ENCODE results near the gene DOCK1.

Gene DOCK1

DNA sequence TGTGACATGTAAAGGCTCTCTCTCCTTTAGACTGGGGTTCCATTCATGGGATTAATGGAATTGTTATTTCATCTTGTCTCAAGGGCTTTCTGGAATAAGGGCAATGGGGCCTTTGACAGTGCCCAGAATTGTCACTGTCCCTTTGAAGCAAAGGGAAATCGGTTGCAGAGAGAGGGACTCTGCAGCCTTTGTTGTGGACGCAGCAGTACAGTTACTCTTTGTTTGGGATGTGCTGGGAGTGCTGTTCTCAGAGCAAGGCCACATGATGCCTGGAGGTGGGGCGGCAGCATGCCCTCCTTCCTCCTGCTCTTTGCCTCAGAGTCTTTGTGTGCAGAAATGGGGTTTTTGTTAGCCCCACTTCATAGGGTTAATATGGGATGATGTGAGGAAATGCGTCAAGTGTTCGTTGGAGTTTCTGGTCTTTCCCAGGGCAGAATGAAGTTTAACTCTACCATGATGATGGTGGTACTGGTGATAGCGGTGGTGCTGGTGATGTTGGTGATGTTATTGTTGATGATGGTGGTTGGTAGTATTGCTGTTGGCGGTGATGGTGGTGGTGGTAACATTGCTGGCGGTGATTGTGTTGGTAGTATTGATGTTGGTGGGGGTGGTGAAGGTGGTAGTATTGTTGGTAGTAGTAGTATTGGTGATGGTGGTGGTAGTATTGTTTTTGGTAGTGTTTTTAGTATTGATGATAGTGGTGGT is 45.3 kb downstream of the DOCK1 start:
- DNase-seq (ENCODE audit: low read depth, low spot score), result no peak

DNA sequence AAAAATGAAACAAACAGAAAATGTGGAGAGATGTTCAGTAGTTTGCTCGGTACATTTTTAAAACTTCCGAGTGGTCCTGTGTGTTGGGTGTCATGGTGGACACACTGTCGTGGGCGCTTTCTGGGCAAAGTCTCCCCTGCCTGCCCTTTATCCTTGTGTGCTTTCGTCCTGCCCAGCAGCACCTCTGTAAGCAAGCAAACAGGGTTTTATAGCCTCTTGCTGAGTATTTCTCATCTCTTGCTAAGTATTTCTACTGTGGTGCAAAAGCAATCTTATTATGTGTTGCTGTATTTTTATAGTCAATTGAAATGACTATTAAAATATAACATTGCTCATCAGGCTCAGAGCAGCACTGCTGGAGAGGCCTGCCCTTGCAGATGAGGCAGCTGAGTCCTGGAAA is 48.7 kb downstream of the DOCK1 start:
- DNase-seq (ENCODE audit: low read depth, low spot score), result no peak

DNA sequence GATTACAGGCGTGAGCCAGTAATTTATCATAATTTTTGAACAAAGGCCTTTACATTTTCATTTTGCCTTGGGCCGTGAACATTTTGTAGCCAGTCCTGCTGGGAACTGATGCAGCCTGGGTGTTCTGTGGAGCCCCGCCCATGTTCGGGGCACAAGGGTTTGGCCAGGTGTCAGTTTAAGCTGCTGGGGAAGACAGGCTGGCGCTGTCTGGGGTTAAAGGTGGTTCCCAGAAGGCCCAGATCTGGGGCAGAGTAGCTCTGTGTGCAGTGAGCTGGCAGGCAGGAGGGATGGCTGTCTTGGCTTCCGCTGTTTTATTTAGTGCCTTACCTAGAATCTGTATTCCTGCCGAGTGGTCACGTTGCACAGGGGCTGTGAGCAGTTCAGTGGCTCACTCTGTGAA is 50.2 kb downstream of the DOCK1 start:
- DNase-seq (ENCODE audit: low read depth, low spot score), result no peak

DNA sequence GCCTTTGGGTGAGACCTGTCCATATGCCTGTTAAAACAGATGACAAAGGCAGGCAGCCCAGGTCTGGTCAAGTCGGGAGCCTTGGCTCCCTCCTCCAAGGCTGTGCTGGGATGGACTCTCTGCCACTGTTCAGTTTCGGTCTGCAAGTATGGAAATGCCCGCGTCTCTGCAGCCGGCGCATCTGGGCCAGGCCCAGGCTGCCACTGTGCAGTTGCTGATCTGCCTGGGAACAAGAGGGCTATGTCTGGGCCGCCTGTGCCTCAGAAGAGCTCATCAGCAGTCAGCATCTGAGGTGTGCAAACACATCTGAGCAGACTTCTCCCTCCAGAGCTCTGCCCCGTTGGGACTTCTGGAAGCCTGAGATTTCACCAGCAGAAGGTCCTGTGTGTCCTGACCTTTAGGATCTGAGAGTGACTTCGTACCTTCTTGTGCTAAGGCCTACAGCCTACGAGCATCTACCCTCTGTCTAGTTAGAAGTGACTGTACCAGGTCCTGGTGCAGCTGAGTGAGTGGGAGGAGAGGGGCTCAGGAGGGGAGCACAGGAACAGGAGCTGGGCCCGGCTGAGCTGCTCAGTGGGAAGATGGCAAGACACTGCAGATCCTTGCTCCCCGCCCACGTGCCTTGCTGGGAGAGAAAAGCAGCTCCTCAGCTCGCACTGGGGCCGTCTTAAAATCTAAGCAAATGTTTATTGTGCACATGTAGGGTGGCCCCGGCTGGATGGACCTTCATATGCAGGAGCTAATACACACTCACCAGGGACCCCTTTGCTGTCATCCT is 50.9 kb downstream of the DOCK1 start:
- DNase-seq (ENCODE audit: low read depth, low spot score), result no peak

DNA sequence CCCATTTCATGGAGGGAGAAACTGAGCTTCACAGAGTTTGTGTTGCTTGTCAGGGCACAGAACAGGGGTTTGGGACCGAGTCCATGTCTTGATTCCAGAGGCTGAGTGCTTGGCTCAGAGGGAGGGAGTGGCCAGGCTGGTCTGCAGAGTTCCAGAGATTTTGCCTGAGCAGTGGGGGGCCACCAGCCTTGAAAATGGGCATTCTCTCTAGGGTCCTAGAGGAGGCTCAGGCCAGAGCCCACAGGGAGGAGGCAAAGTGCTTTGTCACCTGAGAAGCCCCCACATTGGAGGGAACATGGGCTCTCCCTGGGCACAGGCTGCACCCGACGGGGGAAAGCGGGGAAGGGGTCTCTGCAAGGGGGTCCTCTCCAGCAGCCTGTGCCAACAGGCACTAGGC is 51.5 kb downstream of the DOCK1 start:
- no peak for DNase-seq (ENCODE audit: low read depth, low spot score)

DNA sequence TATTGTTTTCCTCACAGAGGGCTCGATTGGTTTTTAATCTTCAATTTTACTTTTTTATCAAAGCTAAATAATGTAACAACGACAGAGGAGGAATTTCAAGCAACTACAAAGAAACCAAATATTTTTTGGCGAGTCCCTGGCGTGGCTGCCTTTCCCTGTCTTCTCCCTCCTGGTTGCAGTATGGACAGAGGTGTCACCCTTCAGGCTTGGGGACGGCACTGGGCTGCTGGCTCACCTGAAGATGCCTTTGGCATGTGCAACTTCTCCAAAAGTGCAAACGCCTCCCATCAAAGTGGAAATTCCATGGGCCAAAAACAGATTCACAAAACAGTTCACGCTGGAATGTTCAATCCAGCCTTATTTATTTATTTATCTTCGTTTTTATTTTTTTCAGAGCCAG is 51.9 kb downstream of the DOCK1 start:
- no peak for DNase-seq (ENCODE audit: low read depth, low spot score)

DNA sequence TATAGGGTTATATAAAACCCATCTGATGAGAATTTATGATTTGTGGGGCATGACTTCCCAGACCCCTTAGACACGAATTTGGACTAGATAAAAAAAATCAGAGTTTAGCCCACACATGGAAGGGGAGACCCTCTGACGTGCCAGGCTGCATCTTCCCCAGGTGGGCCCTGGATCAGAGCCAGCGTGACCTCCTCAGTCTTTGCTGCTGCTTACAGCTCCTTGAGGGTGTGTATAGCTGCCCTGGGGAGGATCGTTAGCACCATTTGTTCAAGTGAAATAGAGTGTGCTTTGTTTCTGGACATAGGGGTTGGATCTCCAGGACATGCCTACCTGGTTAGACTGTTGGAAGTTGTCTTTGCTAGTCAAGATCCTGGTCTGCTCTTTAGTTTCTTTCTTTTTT is 54.2 kb downstream of the DOCK1 start:
- no peak for DNase-seq (ENCODE audit: low read depth, low spot score)

DNA sequence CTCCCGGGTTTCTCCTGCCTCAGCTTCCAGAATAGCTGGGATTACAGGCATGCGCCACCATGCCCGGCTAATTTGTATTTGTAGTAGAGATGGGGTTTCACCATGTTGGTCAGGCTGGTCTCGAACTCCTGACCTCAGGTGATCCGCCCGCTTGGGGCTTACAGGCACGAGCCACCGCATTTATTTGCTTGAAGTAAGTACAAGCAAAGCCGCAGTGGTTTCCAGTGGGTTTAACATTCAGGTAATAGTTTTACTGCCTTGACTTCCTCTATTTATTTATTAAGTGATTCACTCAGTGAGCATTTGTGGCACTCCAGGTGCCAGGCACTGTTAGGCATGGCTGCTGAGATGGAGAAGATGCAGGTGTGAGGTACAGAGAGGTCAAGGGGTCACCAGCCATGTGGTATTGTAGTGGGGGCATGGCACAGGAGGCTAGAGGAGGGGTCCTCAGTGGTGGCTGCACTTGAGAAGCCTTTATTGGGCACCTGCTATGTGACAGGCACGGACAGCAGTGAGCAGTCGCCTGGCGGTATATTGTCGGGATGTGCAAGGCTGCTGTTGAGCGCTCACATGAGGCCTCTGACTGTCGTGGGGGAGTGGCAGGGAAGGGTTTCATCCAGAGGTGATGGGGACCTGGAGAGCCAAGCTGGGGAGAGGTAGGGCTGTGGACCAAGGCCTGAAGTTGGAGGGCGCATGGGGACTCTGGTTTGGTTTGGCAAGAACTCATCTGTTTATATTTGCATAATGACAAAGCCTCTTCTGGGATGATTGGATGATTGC is 54.9 kb downstream of the DOCK1 start:
- DNase-seq (ENCODE audit: low read depth, low spot score), result no peak

DNA sequence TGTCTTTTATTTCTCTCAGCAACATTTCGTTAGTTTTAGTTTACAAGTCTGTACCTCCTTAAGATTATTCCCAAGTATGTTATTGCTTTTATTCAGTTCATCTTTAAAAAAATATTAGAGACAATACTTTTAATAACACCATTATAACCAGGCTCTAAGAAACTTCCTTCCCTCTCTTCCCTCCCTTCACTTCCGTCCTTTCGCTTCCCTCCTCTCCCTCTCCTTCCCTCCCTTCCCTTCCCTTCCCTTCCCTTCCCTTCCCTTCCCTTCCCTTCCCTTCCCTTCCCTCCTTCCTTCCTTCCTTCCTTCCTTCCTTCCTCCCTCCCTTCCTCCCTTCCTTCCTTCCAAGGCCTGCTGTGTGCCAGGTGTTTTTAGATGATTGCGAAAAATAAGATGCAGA is 58.1 kb downstream of the DOCK1 start:
- DNase-seq (ENCODE audit: low read depth, low spot score), result no peak

DNA sequence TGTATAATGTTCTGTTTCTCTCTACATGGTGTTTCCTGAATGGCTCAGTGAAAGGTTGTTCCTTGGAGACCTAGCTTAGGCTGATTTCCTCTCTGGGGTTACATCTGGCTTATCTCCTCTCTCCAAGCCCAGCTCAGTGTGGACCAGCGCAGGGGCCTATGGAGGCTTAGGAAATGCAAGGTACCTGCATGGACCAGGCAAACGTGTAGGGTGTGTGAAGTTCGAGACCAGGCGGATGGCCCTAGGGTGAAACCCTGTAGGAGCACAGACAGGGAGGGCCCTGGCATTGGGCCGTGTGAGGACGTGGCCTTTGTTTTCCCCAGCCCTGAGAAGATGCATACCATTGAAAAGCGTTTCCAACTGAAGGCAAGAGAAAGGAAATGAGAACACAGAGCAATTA is 59.0 kb downstream of the DOCK1 start:
- DNase-seq (ENCODE audit: low read depth, low spot score), result no peak

DNA sequence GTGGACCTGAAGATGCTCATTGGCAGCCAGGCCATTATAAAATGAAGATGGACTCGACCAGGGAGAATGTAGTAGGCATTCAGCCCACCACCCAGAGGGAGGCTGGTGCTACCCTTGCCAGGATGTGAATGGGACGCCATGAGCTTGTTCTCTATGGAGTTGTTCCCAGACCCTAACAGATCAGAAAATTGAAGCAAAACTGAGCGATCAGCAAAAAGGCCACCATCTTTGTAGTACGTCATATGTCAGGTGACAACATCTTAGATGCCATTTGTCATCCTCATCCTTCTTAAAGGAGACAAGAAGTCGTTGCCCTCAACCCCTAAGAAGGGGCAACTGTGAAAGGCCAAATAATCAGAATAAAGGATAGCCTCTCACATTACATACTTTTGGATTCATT is 61.7 kb downstream of the DOCK1 start:
- DNase-seq (ENCODE audit: low read depth, low spot score), result no peak

DNA sequence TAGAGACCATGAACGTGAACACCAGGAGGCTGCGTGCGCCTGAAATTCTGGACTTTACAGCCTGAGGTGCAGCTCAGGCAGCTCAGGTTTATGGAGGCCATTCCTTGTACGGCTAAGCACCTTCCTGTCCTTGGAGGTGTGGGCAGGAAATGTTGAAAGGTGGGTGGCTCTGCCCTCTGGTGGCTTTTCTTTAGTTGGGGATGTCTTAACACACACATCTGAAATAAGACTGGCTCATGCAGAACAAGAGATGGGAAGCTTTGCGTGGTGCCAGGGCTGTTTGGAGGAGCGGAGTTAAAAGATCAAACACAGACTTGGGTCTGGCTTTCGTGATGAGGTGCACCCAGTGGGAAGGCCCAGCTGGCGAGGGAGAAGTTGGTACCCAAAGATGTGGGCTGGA is 64.1 kb downstream of the DOCK1 start:
- no peak for DNase-seq (ENCODE audit: low read depth, low spot score)

DNA sequence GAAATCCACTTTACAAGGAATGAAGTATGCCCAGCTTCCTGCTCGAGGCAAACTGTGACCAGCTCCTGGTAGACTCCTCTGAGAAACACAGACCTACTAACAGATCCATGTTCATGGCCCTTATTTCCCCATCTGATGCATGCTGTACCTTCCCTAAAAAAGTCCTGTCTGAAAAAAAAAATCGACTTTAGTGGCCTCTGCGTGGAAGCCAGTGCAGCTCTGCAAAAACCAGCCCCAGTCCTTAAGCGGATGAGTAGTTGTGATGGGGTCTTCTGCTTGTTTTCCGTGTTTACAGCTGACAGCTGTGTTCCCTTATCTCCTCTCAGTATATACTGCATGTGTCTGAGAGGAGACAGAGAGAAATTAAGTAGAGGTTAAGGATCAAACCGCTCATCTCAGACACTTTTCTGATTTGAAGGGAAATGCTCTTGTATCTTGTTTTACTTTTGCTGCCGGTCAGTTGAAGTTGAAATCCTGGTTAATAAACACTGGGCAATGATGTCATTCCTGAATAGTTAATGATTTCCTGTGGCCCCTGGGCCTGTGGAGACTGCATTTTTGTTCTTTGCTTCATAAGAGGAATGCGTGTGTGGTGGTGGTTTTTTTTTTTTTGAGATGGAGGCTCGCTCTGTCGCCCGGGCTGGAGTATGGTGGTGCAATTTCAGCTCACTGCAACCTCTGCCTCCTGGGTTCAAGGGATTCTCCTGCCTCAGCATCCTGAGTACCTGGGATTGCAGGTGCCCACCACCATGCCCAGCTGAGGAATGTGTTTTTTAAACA is 67.6 kb downstream of the DOCK1 start:
- no peak for DNase-seq (ENCODE audit: low read depth, low spot score)

DNA sequence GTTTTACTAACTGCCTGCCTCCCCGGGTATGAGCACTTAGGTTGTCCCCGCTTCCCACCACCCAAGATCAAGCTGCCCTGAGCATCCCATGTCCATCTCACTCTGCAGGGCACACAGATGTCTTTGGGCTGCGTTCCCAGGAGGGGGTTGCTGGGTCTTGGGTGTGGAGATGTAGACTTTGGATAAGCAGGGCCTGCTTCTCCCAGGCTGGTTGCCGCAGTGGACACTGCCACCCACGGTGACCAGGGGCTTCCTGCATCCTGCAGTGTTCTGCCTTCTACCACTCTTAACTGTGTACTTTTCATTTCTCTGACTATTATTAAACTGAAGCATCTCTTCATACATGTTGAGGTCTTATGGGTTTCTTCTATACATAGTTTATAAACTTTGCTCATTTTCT is 70.0 kb downstream of the DOCK1 start:
- DNase-seq (ENCODE audit: low read depth, low spot score), result no peak

DNA sequence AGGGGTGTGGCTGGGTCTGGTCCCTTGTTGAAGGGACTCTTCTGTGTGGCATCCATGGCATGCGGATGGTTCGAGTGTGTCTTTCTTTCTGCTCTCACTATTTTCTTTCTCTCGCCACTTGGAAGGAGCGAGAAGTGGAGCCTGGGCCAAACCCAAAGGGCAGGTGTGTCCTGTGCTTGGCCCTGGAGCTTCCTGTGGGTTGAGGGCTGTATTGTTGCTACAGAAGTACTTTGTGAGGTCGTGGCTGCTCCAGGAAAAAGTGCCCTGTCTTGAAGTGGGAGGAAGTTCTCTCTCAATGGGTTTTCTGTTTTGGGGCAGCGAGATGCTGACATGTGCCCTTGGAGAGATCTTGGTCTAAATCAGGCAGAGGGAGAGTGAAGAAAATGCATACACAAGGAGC is 72.0 kb downstream of the DOCK1 start:
- no peak for DNase-seq (ENCODE audit: low read depth, low spot score)

DNA sequence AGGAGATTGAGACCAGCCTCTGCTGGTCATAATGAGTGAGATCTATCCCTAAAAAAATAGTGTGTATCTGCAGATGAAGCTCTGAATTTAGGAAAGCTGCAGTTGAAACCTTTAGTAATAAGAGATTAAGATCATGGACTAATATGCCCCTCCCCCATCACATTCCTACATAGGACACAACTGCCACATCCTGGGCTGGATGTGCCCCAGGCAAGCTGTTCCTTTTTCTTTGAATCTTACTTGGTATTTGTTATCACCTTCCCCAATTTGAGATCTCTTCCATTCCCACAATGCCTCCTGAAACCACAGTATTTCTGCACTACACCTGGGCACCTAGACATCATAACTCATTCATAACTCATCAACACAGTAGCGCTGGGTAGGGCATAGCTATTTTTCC is 74.1 kb downstream of the DOCK1 start:
- DNase-seq (ENCODE audit: low read depth, low spot score), result no peak

DNA sequence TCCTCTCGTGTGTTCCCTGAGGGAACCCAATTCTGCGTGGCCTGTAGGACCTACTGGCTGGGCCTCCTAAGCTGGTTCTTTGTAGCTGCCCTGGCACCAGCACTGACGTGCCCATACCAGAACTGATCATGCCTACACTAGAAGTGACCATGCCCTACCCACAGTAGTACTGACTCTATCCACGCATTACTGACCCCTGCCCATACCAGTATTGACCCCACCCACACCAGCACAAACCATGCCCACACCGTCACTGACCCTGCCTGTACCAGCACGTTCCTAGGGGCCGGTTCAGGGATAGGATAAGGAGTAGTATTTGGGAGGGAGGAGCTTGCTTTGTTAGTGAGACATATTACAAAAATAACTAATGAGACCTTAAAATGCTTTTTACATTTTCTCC is 88.0 kb downstream of the DOCK1 start:
- DNase-seq (ENCODE audit: low read depth, low spot score), result no peak

DNA sequence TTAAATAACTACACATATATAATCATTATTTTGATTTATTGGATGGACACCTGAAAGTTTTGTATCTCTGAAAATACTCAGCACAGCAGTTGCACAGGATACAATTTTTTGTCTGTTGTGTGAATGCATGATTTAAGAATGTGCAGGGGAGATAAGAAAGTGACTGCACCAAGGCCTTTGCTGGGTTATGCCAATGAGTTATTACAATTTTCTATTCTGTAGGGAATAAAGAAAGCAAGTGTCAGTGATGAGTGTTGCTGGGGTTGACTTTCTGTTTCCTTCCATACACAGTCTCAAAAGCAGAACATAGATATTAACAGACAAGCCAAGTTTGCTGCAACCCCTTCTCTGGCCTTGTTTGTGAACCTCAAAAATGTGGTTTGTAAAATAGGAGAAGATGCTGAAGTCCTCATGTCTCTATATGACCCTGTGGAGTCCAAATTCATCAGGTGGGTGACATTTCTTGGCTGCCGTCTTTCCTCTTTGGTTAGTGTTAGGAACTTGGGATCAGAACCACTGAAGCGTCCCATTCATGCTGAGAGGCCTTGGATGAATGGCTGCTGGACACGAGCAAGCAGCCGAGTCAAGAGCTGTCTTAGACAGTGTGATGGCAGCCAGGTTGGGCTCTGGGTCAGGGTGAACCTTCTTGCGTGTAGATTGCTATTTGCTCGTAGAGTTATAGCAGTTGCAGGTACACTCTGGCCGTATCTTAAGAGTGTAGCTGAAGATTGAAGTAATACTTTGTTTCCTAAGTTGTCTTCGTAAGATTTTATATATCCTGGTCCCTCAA is 92.8 kb downstream of the DOCK1 start:
- no peak for DNase-seq (ENCODE audit: low read depth, low spot score)

DNA sequence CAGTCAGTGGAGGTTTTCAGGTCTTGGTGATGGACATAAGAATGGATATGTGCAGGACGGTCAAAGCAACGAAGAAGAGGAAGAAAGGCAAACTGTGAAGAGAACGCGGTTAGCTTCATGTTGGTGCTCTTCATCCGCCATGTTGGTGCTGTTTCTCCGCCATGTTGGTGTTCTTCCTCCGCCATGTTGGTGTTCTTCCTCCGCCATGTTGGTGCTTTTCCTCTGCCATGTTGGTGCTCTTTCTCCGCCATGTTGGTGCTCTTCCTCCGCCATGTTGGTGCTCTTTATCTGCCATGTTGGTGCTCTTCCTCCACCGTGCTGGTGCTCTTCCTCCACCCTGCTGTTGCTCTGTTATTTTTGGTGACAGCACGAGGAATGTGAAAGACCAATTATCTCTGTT is 95.4 kb downstream of the DOCK1 start:
- DNase-seq (ENCODE audit: low read depth, low spot score), result no peak

DNA sequence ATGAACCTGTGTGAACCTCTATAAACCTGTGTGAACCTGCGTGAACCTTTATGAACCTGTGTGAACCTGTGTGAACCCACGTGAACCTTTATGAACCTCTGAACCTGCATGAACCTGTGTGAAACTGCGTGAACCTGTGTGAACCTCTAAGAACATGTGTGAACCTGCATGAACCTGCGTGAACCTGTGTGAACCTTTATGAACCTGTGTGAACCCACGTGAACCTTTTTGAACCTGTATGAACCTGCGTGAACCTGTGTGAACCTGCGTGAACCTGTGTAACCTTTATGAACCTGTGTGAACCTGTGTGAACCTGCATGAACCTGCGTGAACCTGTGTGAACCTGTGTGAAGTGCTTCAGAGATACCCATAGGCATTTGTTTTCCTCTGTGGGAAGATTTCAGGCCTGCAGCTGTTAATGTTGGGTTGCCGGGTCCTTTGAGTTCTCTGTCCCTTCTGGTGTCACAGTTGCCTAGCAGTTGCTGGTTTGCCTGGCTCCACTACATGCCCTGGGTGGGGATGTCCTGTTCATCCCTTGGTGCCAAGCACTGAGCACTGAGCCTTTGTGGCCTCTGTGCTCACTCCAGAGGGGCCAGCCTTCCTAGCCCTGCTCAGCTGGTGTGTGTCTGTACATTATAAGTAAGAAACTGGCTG is 97.9 kb downstream of the DOCK1 start:
- DNase-seq (ENCODE audit: low read depth, low spot score), result no peak

DNA sequence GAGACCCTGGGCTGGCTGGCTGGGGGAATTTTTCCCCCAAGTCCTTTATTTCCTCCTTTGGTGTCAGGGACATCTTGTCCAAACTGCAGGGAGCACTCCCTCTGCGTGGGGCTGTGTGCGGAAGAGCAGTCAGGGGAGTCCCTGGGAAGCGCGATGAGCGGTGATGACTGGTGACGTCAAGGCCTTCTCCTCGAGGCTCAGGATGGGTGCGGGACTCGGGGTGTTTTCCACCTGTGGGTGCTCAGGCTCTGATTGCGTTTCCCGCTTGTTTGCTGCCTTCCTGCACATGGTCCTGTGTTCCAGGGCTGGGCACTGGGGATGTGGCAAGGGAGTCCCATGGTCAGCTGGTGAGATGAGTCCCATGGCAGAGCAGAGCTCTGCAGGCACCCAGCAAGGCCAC is 101.2 kb downstream of the DOCK1 start:
- DNase-seq (ENCODE audit: low read depth, low spot score), result no peak
